A549 (cell line): ENCODE measurements around the gene ICAM4. TPM values are rescaled to one million over a fixed set of nuclear protein-coding genes. Genes with fewer than 3 reads are reported as not detected.

Experiments used
- ATAC-seq, 2 experiments: fragments of 200-7000 bp in 1 of 2; fragments of >200 bp in 1 of 2; cut with Nextera tagmentation in 1 of 2; cut with Tn5 transposase in 1 of 2; 3 replicates each; pipeline versions ENCODE4 v1.8.0 to v1.9.1; 2018 to 2020; ENCODE audit warnings: mild to moderate bottlenecking in 1 of 2, moderate library complexity in 1 of 2
- CTCF ChIA-PET: fragments of 300-600 bp; sonication (Branson Sonifier 250); formaldehyde crosslinking; extraction: SDS; loops from one replicate; lab custom pipeline; 2021; ENCODE audit warnings: antibody characterized with exemption, inconsistent platforms; lab: Yijun Ruan, JAX
- POLR2A ChIA-PET: fragments of 350-600 bp; formaldehyde crosslinking; extraction: SDS; loops from one replicate; lab custom pipeline; 2021; ENCODE audit warnings: antibody characterized with exemption, inconsistent platforms; lab: Yijun Ruan, JAX
- DNase-seq, 2 experiments: peaks; one replicate each; pipeline versions ENCODE4 v3.0.0 to v3.0.0-alpha.2; 2011 to 2016; ENCODE audit warnings: low read depth in 1 of 2, low spot score in 1 of 2
- FAIRE-seq: peaks from 2 replicates; lab custom pipeline; 2011; peaks lifted over from hg19 to GRCh38; lab: Jason Lieb, UNC
- H3K27ac ChIP-seq, 2 experiments: fragments of >200 bp; sonication (Bioruptor Twin); formaldehyde crosslinking; 3 replicates each; pipeline ENCODE4 v1.5.1; 2016 to 2017
- H3K4me1 ChIP-seq: fragments of >200 bp; sonication (Bioruptor Twin); formaldehyde crosslinking; 3 replicates; pipeline ENCODE4 v1.6.1; 2016
- H3K4me2 ChIP-seq: fragments of >200 bp; sonication (Bioruptor Twin); formaldehyde crosslinking; 3 replicates; pipeline ENCODE4 v1.6.1; 2016
- H3K4me3 ChIP-seq: fragments of >200 bp; sonication (Bioruptor Twin); formaldehyde crosslinking; 3 replicates; pipeline ENCODE4 v1.5.1; 2016
- H3K9me3 ChIP-seq: fragments of >200 bp; sonication (Bioruptor Twin); formaldehyde crosslinking; 3 replicates; pipeline ENCODE4 v1.6.1; 2016
- ATOH8 ChIP-seq: fragments of 250-450 bp; sonication (Bioruptor Pico); IDR thresholded peaks from 2 replicates; pipeline ENCODE4 v1.5.0; 2020; ENCODE audit warnings: low read depth, mild to moderate bottlenecking, moderate library complexity
- CBX2 ChIP-seq: fragments of 200-600 bp; sonication (generic); IDR thresholded peaks from 2 replicates; pipeline ENCODE4 v1.6.1; 2016; ENCODE audit warnings: low read depth, mild to moderate bottlenecking, borderline replicate concordance
- HES2 ChIP-seq: fragments of >200 bp; sonication (Bioruptor Twin); formaldehyde crosslinking; IDR thresholded peaks from 2 replicates; pipeline ENCODE4 v1.6.1; 2016
- MAFK ChIP-seq: fragments of 450-650 bp; IDR thresholded peaks from 2 replicates; pipeline ENCODE4 v1.6.1; 2014; ENCODE audit not compliant: partially characterized antibody
- MAX ChIP-seq: IDR thresholded peaks from 2 replicates; pipeline ENCODE4 v1.6.1; 2012
- MYC ChIP-seq: IDR thresholded peaks from 2 replicates; pipeline ENCODE4 v1.6.1; 2012; ENCODE audit warnings: mild to moderate bottlenecking, inconsistent platforms, low read length, improper control_type of control experiment, borderline replicate concordance
- NFE2L2 ChIP-seq: fragments of 150-350 bp; conservative IDR thresholded peaks from 2 replicates; pipeline ENCODE4 v1.6.1; 2014; ENCODE audit warnings: low read length
- NR3C1 ChIP-seq: fragments of >200 bp; sonication (Bioruptor Twin); formaldehyde crosslinking; IDR thresholded peaks from 3 replicates; pipeline ENCODE4 v1.6.1; 2017
- POLR2A ChIP-seq: IDR thresholded peaks from 2 replicates; pipeline ENCODE4 v1.6.1; 2012; ENCODE audit warnings: mild to moderate bottlenecking, low read length
- POLR2AphosphoS2 ChIP-seq: conservative IDR thresholded peaks from 2 replicates; pipeline ENCODE4 v1.6.1; 2012; ENCODE audit warnings: low read length, improper control_type of control experiment, inconsistent platforms
- RFX5 ChIP-seq: fragments of 450-650 bp; IDR thresholded peaks from 2 replicates; pipeline ENCODE4 v1.7.1; 2014; ENCODE audit warnings: antibody characterized with exemption, mild to moderate bottlenecking, moderate library complexity
- RNF2 ChIP-seq: fragments of 200-600 bp; sonication (generic); IDR thresholded peaks from 2 replicates; pipeline ENCODE4 v1.6.1; 2016; ENCODE audit warnings: low read depth, mild to moderate bottlenecking, antibody characterized with exemption, moderate library complexity, borderline replicate concordance
- USF2 ChIP-seq: fragments of 450-650 bp; IDR thresholded peaks from 2 replicates; pipeline ENCODE4 v1.6.1; 2014; ENCODE audit warnings: antibody characterized with exemption
- ZFP36 ChIP-seq: fragments of 450-650 bp; IDR thresholded peaks from 2 replicates; pipeline ENCODE4 v1.6.1; 2014; ENCODE audit warnings: borderline replicate concordance; ENCODE audit not compliant: partially characterized antibody
- ZNF302 ChIP-seq: fragments of 250-450 bp; sonication (Bioruptor Pico); IDR thresholded peaks from 2 replicates; pipeline ENCODE4 v1.9.0; 2021; ENCODE audit warnings: inconsistent platforms, mild to moderate bottlenecking, moderate library complexity
- WGBS: methylation state at CpG from one replicate; pipeline ENCODE4 v1.1.6; 2017; ENCODE audit errors: missing lambda C conversion rate; 5-methylcytosine and 5-hydroxymethylcytosine counted together
- polyA plus RNA-seq, 4 experiments: library from polyadenylated mRNA; depleted of rRNA in 3 of 4; stranded (reverse); fragments of >200 nt; fragmentation: RNase III in 1 of 4; extraction: RNeasy Plus Mini Kit Qiagen cat#74134 plus additional on column Dnase treatment in 1 of 4; gene quantifications; 2 replicates in 3 of 4; 3 replicates in 1 of 4; pipeline ENCODE4 v1.2.3, GENCODE V29; 2011 to 2017
- TF ChIP-seq, protein P1 (sequence below): IDR thresholded peaks from 2 replicates; pipeline ENCODE4 v1.6.1; 2012; ENCODE audit warnings: low read depth, borderline replicate concordance

The ICAM4 gene
- polyA plus RNA-seq, 2 of the 4 experiments (the other 2 are of a cell fraction), result not detected

DNA sequence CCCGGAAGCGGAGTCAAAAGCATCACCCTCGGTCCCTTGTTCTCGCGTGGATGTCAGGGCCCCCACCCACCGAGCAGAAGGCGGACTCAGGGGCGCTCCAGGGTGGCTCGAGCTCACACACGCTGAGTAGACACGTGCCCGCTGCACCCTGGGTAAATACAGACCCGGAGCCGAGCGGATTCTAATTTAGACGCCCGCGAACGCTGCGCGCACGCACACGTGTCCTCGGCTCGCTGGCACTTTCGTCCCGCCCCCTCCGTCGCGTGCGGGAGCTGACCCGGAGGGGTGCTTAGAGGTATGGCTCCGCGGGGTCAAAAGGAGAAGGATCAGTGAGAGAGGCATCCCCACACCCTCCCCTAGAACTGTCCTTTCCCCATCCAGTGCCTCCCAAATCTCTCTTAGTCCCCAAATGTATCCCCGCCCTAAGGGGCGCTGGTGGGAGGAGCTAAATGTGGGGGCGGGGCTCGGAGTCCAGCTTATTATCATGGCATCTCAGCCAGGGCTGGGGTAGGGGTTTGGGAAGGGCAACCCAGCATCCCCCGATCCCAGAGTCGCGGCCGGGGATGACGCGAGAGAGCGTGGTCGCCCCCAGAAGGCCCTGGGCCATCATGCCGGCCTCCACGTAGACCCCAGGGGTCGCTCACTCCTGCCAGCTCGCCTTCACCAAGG, 2.5 kb downstream of the ICAM4 start:
- H3K4me3 ChIP-seq, result peak overlapping the region; percentile 52
- peak overlapping the region; percentile 48 to 81 for H3K27ac ChIP-seq
- DNase-seq, result peak in 1 of 2 experiments; percentile 71
- CTCF ChIA-PET, result interaction anchor here (0.6 to 1.4 kb wide), 12 partner anchors 18 to 127 kb away, joined by 3 to 7 read pairs (median 3); partner anchors contain the start of gene ICAM1
- H3K4me2 ChIP-seq, result peak overlapping the region; percentile 97
- H3K4me1 ChIP-seq, result peaks cover 16% of the 10 kb centered on the region
- H3K9me3 ChIP-seq, result no peaks in the 10 kb centered on the region
- peak; percentile 48 to 52 for ATAC-seq
- POLR2A ChIA-PET, result interaction anchor here (0.6 to 2.0 kb wide), 6 partner anchors 18 to 183 kb away, joined by 3 to 7 read pairs (median 5); partner anchors contain the start of genes ICAM1, PPAN, RAVER1 and TYK2
- TF ChIP-seq, protein P1, sequence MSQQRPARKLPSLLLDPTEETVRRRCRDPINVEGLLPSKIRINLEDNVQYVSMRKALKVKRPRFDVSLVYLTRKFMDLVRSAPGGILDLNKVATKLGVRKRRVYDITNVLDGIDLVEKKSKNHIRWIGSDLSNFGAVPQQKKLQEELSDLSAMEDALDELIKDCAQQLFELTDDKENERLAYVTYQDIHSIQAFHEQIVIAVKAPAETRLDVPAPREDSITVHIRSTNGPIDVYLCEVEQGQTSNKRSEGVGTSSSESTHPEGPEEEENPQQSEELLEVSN, result peak; percentile 89
- peak; percentile 71 for TF ChIP-seq USF2
- TF ChIP-seq MAX, result peak; percentile 90
- no peak for TF ChIP-seq POLR2A
- no peak for TF ChIP-seq HES2
- TF ChIP-seq NFE2L2, result no peak
- 0 out of 2 replicates have a peak, but pooled peaks have one; percentile 54 for TF ChIP-seq ATOH8 (CRISPR knock-in tag)
- TF ChIP-seq MAFK, result no peak
- TF ChIP-seq, all 56 proteins: peak for 4
- FAIRE-seq, result no peak
- WGBS, result 2% methylated on average over 19 of the region's 50 CpGs

DNA sequence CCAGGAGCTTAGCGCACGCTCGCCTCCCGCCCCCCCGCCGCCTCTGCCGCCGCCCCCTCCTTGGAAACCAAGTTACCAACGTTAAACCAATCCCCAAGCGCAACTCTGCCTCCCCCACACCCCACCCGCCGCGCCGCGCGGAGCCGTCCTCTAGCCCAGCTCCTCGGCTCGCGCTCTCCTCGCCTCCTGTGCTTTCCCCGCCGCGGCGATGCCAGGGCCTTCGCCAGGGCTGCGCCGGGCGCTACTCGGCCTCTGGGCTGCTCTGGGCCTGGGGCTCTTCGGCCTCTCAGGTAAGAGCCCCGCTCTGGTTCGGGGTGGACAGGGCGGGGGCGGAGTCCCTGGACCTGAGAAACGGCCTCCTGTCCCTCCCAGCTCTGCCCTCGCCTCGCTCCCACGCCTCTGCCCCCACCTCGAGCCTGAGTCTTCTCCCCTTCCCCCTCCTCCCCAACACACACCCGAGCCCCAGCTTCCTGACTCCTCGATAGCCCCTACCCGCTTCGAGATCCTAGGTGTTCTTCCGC, 3.1 kb downstream of the ICAM4 start, which contains the start of gene ICAM5:
TSS of gene ICAM5 (plus strand) at position 117 of the 521 bp plus-strand sequence. CDS start at position 209, 92 bp downstream.
- no peak for FAIRE-seq
- peaks cover 16% of the 10 kb centered on the region for H3K4me1 ChIP-seq
- DNase-seq, result peak in 1 of 2 experiments; percentile 50
- ChIA-PET POLR2A (interaction anchor here (0.6 to 2.0 kb wide), 7 partner anchors 19 to 184 kb away, joined by 3 to 7 read pairs (median 4); partner anchors contain the start of genes ICAM1, PPAN, RAVER1 and TYK2), CTCF (interaction anchor here (0.6 to 1.4 kb wide), 9 partner anchors 20 to 126 kb away, joined by 3 to 7 read pairs (median 3); partner anchors contain the start of gene ICAM1)
- no peaks in the 10 kb centered on the region for H3K9me3 ChIP-seq
- H3K4me3 ChIP-seq, result peak within 1 kb of the TSS; percentile 52
- H3K4me2 ChIP-seq, result peak within 1 kb of the TSS; percentile 97
- WGBS, result 7% methylated on average over 18 of the region's 45 CpGs
- H3K27ac ChIP-seq, result peak within 1 kb of the TSS; percentile 48 to 81
- TF ChIP-seq RFX5 (no peak), ZFP36 (no peak)
- ATAC-seq, result peak; percentile 19 to 35; a peak in 4 of 6 replicates

DNA sequence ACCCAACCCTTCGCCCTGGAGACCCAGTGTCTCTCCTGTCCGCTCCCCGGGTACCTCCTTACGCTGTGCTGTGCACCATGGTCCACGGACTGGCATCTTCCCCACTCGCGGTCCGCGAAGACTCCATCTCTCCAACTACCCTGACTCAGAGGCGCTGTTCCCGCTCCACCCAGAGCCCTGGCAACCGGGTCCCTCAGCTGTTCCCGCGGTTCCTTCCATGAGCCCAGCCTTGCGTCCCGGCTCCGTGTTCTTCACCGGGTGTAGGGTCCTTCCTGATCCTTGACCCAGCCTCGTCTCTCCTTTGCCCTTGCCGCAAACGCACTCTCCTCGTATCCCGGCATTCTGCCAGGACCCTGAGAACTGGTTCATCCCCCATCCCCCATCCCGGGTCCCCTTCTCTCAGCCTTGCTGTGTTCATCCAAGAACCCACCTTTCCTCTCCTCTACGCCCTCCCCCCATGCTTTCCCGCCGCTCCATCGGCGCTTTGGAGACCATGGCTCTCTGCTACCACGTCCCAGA, 3.7 kb downstream of the ICAM4 start:
- WGBS, result 5% methylated on average over 27 of the region's 30 CpGs
- DNase-seq (no peak), FAIRE-seq (no peak), ATAC-seq (peak; percentile 6 to 15; a peak in 4 of 6 replicates)
- ChIA-PET CTCF (interaction anchor here (0.6 to 1.1 kb wide), 3 partner anchors 22 to 100 kb away, joined by 3 to 4 read pairs (median 3); no protein-coding TSS in a partner anchor), POLR2A (interaction anchor here (0.6 to 2.0 kb wide), 2 partner anchors 31 to 43 kb away, joined by 3 to 6 read pairs; partner anchors contain the start of gene RAVER1)
- TF ChIP-seq NR3C1 (no peak), MYC (no peak), ZFP36 (no peak), CBX2 (no peak), POLR2A (no peak), POLR2AphosphoS2 (no peak), ZNF302 (no peak), RNF2 (no peak)
- H3K4me1 ChIP-seq, result peaks cover 16% of the 10 kb centered on the region
- peak overlapping the region; percentile 52 for H3K4me3 ChIP-seq
- no peaks in the 10 kb centered on the region for H3K9me3 ChIP-seq
- peak overlapping the region; percentile 97 for H3K4me2 ChIP-seq
- H3K27ac ChIP-seq, result peak overlapping the region in 1 of 2 experiments; percentile 81; a peak in 3 of 6 replicates
